RCC 7860 (cell line): ENCODE measurements around the gene GNL2.
A peak's percentile ranks its signal among the peaks of the same experiment; 100 is the strongest.

Experiments
- DNase-seq: peaks from one replicate; pipeline ENCODE4 v3.0.0-alpha.2; 2015; ENCODE audit warnings: low spot score
- FAIRE-seq: peaks from 2 replicates; lab custom pipeline; 2012; peaks lifted over from hg19 to GRCh38; lab: Jason Lieb, UNC

Gene GNL2

GRCh38 chr1:37595440-37596181, at the start of gene GNL2:
Gene GNL2 (minus strand): TSS chr1:37595937. CDS start chr1:37595822, 115 bp downstream.
- DNase-seq (peak; percentile 88), FAIRE-seq (peak; percentile 18)

- DNase-seq (no peak), FAIRE-seq (no peak)
Observed at GRCh38 chr1:37641059-37641458, 45.3 kb upstream of the GNL2 start.

GRCh38 chr1:37636435-37636834, 40.7 kb upstream of the GNL2 start:
- no peak for FAIRE-seq
- DNase-seq, result no peak

GRCh38 chr1:37634992-37635902, 39.5 kb upstream of the GNL2 start:
- FAIRE-seq, result no peak
- no peak for DNase-seq

GRCh38 chr1:37634244-37634991, 38.7 kb upstream of the GNL2 start, which contains the start of gene RSPO1:
Gene RSPO1 (minus strand): TSS chr1:37634892. CDS start chr1:37629661, 5,231 bp downstream.
- DNase-seq (no peak), FAIRE-seq (no peak)

GRCh38 chr1:37633938-37634243, 38.2 kb upstream of the GNL2 start:
- FAIRE-seq (no peak), DNase-seq (no peak)

GRCh38 chr1:37633040-37633937, 37.6 kb upstream of the GNL2 start:
- FAIRE-seq, result no peak
- no peak for DNase-seq

GRCh38 chr1:37631036-37631435, 35.3 kb upstream of the GNL2 start:
- FAIRE-seq, result no peak
- DNase-seq, result no peak

GRCh38 chr1:37630426-37631028, 34.8 kb upstream of the GNL2 start:
- no peak for FAIRE-seq
- no peak for DNase-seq

- no peak for DNase-seq
- FAIRE-seq, result no peak
Observed at GRCh38 chr1:37629726-37630425, 34.1 kb upstream of the GNL2 start.

GRCh38 chr1:37629008-37629407, 33.3 kb upstream of the GNL2 start:
- DNase-seq (no peak), FAIRE-seq (no peak)

GRCh38 chr1:37628026-37628556, 32.4 kb upstream of the GNL2 start:
- no peak for DNase-seq
- no peak for FAIRE-seq

GRCh38 chr1:37622131-37622530, 26.4 kb upstream of the GNL2 start:
- FAIRE-seq, result no peak
- no peak for DNase-seq

GRCh38 chr1:37621326-37621870, 25.7 kb upstream of the GNL2 start:
- DNase-seq, result no peak
- FAIRE-seq, result no peak

- DNase-seq, result no peak
- no peak for FAIRE-seq
Observed at GRCh38 chr1:37620707-37621106, 25.0 kb upstream of the GNL2 start.

GRCh38 chr1:37616330-37616729, 20.6 kb upstream of the GNL2 start:
- FAIRE-seq, result no peak
- no peak for DNase-seq

- no peak for DNase-seq
- no peak for FAIRE-seq
Observed at GRCh38 chr1:37614105-37614504, 18.4 kb upstream of the GNL2 start.

- no peak for FAIRE-seq
Observed at GRCh38 chr1:37612186-37612585, 16.4 kb upstream of the GNL2 start.

GRCh38 chr1:37609994-37610393, 14.3 kb upstream of the GNL2 start:
- FAIRE-seq, result no peak
- no peak for DNase-seq

More at GRCh38 chr1:37612186-37612585, 16.4 kb upstream of the GNL2 start:
- DNase-seq, result no peak
